Measurements from ENCODE around the gene BSG. TPM values are rescaled to one million over a fixed set of nuclear protein-coding genes. Genes with fewer than 3 reads are reported as not detected.

Gene BSG
- total RNA-seq, 1 experiment from 2014 or later, result 614 TPM

GRCh38 chr19:570937-571565 is 1.3 kb upstream of the BSG start:
- no peak for DNase-seq (ENCODE audit: extremely low read depth, low read depth)

DNA sequence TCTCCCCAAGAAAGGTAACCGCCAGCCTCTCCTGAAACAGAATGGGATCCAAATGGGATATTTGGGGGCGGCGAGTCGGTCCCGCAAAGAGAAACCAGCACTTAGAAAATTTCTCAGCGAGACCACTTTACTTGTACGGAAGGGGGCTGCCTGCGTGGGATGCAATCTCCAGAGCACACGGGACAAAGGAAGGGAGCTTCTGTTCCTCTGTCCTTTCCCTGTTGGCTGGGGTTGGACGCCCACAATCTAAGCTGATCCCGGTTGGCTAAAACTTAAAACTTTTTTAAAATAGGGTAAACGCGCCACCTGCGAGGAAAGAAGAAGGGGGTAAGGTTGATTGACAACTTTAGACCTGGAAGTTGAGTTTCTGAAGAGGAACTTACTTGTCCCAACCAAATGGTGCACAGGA is 826 bp upstream of the BSG start:
- no peak for DNase-seq (ENCODE audit: extremely low read depth, low read depth)

DNA sequence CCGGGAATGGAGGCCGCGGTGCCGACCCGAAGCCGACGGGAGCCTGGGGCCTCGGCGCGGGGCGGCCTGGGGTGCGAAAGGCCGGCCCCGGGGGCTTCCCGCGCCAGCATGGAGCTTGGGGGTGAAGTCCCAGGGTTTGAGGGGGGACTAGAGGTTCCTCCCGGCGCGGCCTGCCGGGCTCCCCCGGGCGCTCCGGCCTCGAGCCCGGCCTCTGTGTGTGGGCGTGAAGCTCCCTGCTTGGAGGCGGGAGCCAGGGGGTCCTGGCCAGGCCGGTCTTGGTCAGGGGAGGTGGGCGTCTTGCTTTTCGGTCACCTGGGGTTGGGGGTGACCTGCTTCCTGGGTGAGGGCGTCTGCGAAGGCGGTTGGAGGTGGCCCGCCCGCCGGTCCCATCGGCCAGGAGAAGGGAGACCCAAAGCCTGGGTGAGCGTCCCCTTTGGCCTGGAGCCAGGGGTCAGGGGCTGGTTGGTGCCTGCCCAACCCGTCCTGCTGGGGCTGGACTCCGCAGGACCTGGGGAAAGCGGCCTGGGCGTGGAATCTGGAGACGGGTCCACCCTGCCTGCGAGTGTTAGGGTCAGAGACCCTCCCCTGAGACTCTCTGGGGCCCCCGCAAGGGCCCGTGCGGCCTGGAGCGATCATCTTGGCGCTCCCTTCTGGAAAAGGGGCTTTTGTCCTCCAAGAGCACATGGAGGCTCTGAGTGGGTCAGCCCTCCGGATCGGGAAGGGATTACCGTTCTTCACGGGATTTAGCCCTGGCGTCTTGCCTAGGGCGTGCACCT is 535 bp downstream of the BSG start:
- DNase-seq (ENCODE audit: extremely low read depth, low read depth), result no peak

- DNase-seq (ENCODE audit: extremely low read depth, low read depth), result no peak
Observed at GRCh38 chr19:573519-573825, 1.1 kb downstream of the BSG start.

- no peak for DNase-seq (ENCODE audit: extremely low read depth, low read depth)
Observed at GRCh38 chr19:574658-575526, 2.5 kb downstream of the BSG start.

DNA sequence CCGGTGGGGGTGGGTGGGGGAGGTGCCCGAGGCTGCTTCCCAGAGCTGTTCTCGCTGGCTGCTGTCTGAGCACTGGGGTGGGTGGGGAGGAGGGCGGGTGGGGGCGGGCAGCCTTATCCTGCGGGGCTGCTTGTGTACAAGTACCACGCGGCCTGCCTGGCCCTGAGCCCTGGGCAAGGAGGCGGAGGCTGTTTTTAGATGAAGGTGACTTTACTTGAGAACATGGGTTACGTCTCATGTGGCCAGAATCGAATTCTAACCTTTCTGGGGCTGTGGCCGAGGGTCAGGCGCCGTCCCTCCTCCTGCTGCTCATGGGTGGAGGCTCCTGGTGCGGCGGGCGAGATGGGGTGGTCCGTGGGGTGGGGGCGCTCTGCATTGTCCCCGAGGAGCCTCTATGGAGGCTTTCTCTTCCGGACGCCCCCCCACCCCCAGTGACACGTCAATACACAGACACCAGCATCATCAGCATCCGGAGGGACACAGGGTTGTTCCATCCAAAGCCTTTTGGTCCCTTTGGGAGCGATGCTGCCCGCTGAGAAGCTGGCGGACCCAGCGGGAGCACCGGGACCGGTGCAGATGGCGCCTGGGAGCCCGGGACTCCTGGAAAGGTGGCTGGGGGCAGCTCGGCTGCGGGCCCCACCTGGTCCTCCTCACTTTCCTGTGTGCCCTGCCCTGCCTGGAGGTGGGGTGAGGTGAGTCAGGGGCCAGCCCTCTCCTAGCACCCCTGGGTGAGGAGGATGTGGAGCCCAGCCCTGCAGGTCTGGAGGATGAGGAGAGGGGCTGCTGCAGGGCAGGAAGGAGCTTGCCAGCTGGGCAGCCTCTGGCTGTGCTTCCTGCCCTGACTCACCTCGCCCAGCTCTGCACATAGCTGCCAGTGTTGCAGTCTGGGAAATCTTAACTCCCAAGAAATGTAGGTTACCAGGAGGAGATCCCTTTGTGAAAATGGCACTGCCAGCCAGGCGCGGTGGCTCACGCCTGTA is 3.4 kb downstream of the BSG start:
- no peak for DNase-seq (ENCODE audit: extremely low read depth, low read depth)

DNA sequence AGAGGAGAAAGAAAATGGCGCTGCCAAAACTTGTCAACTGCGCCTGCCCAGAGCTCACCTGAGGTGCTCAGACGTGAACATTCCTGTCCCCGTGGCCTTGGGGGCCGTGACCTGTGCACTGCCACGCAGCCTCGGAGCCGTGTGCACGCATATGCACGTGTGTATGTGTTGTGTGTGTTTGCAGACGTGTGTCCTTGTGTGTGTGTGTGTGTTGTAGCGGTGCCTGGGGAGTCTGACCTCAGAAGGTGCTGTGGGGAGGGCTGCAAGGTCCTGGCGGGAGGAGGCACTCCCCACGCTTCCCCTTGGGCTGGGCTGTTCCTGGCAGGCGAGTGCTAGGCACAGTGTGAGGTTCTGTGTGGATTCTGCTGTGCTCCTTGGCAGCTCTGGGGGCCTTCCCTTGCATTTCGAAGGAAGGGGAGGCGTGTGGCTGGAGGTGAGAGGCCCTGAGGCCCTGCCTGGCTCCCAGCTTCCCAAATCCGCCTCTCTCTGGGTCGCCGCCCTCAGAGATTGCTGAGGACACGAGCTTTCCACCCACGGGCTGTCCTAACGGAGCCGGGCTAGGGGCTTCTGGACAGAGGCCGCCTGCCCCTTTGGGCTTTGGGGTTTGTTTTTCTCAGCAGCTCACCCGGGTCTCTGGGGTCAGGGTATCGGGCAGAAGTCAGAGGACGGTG is 4.5 kb downstream of the BSG start:
- no peak for DNase-seq (ENCODE audit: extremely low read depth, low read depth)

- no peak for DNase-seq (ENCODE audit: extremely low read depth, low read depth)
Observed at GRCh38 chr19:577439-578392, 5.3 kb downstream of the BSG start.

DNA sequence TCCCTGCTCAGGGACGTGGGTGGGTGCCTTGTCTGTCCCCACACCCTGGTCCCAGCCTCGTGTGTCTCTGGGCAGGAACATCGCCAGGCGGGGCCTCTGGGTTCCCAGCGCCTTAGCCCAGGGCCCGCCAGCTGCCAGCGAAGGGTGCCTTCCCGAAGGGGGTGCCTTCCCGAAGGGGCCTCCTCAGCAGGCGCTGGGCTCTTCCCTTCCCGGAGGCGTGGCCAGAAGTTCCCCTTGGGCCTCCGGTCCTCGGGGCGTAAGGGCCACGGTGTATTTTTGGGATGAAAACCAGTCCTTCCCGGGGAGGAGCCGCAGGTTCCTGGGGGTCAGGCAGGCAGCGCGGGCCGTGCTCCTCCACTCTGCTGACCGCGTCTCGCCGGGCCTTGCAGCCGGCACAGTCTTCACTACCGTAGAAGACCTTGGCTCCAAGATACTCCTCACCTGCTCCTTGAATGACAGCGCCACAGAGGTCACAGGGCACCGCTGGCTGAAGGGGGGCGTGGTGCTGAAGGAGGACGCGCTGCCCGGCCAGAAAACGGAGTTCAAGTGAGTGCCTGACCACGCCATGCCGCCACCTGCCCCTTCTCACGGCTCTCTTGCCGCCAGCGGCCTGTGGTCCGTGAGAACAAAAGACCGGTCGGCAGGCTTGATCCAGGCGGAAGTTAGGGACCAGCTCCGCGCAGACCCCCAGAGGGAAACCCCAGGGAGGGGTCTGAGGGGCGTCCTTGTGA is 6.9 kb downstream of the BSG start:
- no peak for DNase-seq (ENCODE audit: extremely low read depth, low read depth)

GRCh38 chr19:579842-580155 is 7.4 kb downstream of the BSG start:
- DNase-seq (ENCODE audit: extremely low read depth, low read depth), result no peak

DNA sequence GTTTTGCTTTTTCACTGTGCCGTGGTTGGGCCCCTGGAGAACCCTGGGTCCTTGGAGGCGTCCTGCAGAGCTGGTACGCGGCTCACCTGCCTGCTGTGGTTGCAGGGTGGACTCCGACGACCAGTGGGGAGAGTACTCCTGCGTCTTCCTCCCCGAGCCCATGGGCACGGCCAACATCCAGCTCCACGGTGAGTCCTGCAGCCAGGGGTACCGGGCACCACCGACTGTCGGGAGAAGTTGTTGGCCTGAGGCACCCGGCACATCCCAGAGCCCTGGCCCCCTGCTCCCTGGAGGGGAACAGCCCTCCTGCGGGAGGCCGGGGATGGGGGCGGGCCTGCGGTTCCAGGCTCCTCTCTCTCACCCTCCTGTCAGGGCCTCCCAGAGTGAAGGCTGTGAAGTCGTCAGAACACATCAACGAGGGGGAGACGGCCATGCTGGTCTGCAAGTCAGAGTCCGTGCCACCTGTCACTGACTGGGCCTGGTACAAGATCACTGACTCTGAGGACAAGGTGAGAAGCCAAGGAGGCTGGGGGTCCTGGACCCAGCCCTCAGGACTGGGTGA is 8.0 kb downstream of the BSG start:
- no peak for DNase-seq (ENCODE audit: extremely low read depth, low read depth)

GRCh38 chr19:581399-582111 is 9.2 kb downstream of the BSG start:
- no peak for DNase-seq (ENCODE audit: extremely low read depth, low read depth)

DNA sequence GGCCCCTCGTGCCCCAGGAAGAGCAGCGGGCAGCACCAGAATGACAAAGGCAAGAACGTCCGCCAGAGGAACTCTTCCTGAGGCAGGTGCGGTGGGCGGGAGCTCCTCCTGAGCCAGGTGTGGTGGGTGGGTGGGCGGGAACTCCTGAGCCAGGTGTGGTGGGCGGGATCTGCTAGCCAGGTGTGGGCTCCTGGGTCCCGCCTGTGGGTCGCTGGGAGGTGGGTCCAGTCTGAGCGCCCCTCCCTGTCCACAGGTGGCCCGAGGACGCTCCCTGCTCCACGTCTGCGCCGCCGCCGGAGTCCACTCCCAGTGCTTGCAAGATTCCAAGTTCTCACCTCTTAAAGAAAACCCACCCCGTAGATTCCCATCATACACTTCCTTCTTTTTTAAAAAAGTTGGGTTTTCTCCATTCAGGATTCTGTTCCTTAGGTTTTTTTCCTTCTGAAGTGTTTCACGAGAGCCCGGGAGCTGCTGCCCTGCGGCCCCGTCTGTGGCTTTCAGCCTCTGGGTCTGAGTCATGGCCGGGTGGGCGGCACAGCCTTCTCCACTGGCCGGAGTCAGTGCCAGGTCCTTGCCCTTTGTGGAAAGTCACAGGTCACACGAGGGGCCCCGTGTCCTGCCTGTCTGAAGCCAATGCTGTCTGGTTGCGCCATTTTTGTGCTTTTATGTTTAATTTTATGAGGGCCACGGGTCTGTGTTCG is 10.3 kb downstream of the BSG start:
- no peak for DNase-seq (ENCODE audit: extremely low read depth, low read depth)

DNA sequence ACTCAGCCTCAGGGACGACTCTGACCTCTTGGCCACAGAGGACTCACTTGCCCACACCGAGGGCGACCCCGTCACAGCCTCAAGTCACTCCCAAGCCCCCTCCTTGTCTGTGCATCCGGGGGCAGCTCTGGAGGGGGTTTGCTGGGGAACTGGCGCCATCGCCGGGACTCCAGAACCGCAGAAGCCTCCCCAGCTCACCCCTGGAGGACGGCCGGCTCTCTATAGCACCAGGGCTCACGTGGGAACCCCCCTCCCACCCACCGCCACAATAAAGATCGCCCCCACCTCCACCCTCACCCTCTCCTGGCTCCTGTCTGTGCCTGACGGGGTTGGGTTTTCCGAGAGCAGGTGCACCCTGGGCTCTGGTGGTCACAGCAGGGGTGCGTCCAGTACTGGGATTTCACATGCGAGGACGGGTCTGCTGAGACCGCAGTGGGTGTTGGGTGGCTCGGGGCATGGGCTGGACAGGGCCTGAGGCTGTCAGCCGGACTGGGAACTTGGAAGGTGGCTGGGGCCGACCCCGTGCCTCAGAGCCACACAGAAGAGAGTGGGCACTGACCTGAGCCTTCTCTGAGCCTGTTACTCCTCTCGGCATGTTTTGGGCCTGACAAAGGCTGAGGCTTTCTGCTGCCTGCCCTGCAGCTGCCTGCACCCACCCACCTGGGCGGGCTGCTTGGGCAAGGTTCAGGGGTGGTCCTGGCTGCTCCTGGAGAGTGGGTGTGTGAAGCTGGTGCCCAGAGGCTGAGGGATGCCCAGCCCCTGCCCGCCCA is 11.0 kb downstream of the BSG start:
- DNase-seq (ENCODE audit: extremely low read depth, low read depth), result no peak

GRCh38 chr19:583968-584239 is 11.5 kb downstream of the BSG start:
- DNase-seq (ENCODE audit: extremely low read depth, low read depth), result no peak
